HCT116 (cell line): ENCODE measurements around the gene ADPRHL1. TPM values are rescaled to one million over a fixed set of nuclear protein-coding genes. Genes with fewer than 3 reads are reported as not detected.

Experiments used
- ATAC-seq: fragments of 200-7000 bp; cut with Tn5 transposase; 2 replicates; pipeline ENCODE4 v1.9.1; 2020; ENCODE audit warnings: mild to moderate bottlenecking, moderate library complexity
- BruUV-seq: library from RNA; stranded (reverse); fragments of 400-500 nt; replicated peaks from 2 replicates; lab custom pipeline; 2021; lab: Mats Ljungman, UMichigan
- CTCF ChIA-PET: fragments of 300-600 bp; sonication (Branson Sonifier 250); formaldehyde crosslinking; loops from one replicate; lab custom pipeline; 2021; ENCODE audit warnings: antibody characterized with exemption; lab: Charles Lee
- POLR2A ChIA-PET: fragments of 300-600, 350-600 bp; sonication (Branson Sonifier 250); formaldehyde crosslinking; loops from one replicate; lab custom pipeline; 2021; ENCODE audit warnings: antibody characterized with exemption; lab: Charles Lee
- RAD21 ChIA-PET, 2 experiments: fragments of 300-600 bp; sonication (Branson Sonifier 250); formaldehyde crosslinking; loops; one replicate each; lab custom pipeline; 2023; ENCODE audit warnings: low total read pairs in 2 of 2; ENCODE audit not compliant: uncharacterized antibody in 2 of 2, unreplicated experiment in 2 of 2, low non-redundant PET in 1 of 2; lab: Charles Lee
- DNase-seq: peaks from one replicate; pipeline ENCODE4 v3.0.0-alpha.2; 2010; ENCODE audit warnings: low read depth, low spot score
- H2AFZ ChIP-seq: fragments of 200-600 bp; shearing (Covaris generic), sonication (generic); 2 replicates; pipeline ENCODE4 v1.6.1; 2017; ENCODE audit warnings: low read depth, mixed run types, mixed read lengths, antibody characterized with exemption, low read length; ENCODE audit not compliant: poor library complexity, severe bottlenecking
- H3K27ac ChIP-seq: 2 replicates; pipeline ENCODE4 v1.5.1; 2012; ENCODE audit warnings: low read depth, low read length
- H3K27me3 ChIP-seq: fragments of 200-600 bp; sonication (generic); 2 replicates; pipeline ENCODE4 v1.6.1; 2016; ENCODE audit warnings: mixed run types, low read length, mixed read lengths; ENCODE audit not compliant: insufficient read depth
- H3K36me3 ChIP-seq, 2 experiments: fragments of 200-500 bp in 1 of 2; fragments of 200-600 bp in 1 of 2; sonication (Bioruptor generic) in 1 of 2; sonication (generic) in 1 of 2; 2 replicates each; pipeline versions ENCODE4 v1.5.1 to v1.6.1; 2014 to 2016; ENCODE audit warnings: low read length in 2 of 2, inconsistent platforms in 1 of 2, mixed read lengths in 1 of 2, mixed run types in 1 of 2; ENCODE audit not compliant: insufficient read depth in 2 of 2, control insufficient read depth in 1 of 2
- H3K4me1 ChIP-seq, 2 experiments: fragments of 200-600 bp in 1 of 2; sonication (generic) in 1 of 2; 2 replicates each; pipeline versions ENCODE4 v1.5.1 to v1.6.1; 2012 to 2017; ENCODE audit warnings: low read length in 2 of 2, inconsistent platforms in 1 of 2, mild to moderate bottlenecking in 1 of 2, mixed read lengths in 1 of 2, mixed run types in 1 of 2, moderate library complexity in 1 of 2; ENCODE audit not compliant: insufficient read depth in 2 of 2, control insufficient read depth in 1 of 2
- H3K4me2 ChIP-seq: fragments of 200-600 bp; sonication (generic); 2 replicates; pipeline ENCODE4 v1.6.1; 2017; ENCODE audit warnings: mixed run types, low read length, mixed read lengths
- H3K4me3 ChIP-seq, 2 experiments: fragments of 200-600 bp in 1 of 2; sonication (generic) in 1 of 2; replicated peaks in 1 of 2; 2 replicates each; pipeline ENCODE4 v1.5.1; 2011 to 2016; ENCODE audit warnings: low read length in 2 of 2, control low read depth in 1 of 2, low read depth in 1 of 2, mild to moderate bottlenecking in 1 of 2, mixed read lengths in 1 of 2, mixed run types in 1 of 2
- H3K79me2 ChIP-seq: fragments of 200-600 bp; sonication (generic); 2 replicates; pipeline ENCODE4 v1.6.1; 2017; ENCODE audit warnings: mild to moderate bottlenecking, mixed run types, low read length, moderate library complexity, mixed read lengths; ENCODE audit not compliant: insufficient read depth
- H3K9ac ChIP-seq: fragments of 200-600 bp; sonication (generic); 2 replicates; pipeline ENCODE4 v1.6.1; 2016; ENCODE audit warnings: low read length, mixed read lengths
- H3K9me2 ChIP-seq: fragments of 200-600 bp; sonication (generic), shearing (Covaris generic); 2 replicates; pipeline ENCODE4 v1.6.1; 2017; ENCODE audit warnings: mixed run types, mild to moderate bottlenecking, moderate library complexity; ENCODE audit not compliant: insufficient read depth
- H3K9me3 ChIP-seq, 2 experiments: fragments of 200-500 bp in 1 of 2; fragments of 200-600 bp in 1 of 2; sonication (Bioruptor generic) in 1 of 2; sonication (generic) in 1 of 2; 2 replicates each; pipeline ENCODE4 v1.6.1; 2014 to 2017; ENCODE audit warnings: low read length in 2 of 2, mixed read lengths in 2 of 2, inconsistent platforms in 1 of 2, low read depth in 1 of 2, mild to moderate bottlenecking in 1 of 2, mixed run types in 1 of 2, moderate library complexity in 1 of 2; ENCODE audit not compliant: control insufficient read depth in 1 of 2, insufficient read depth in 1 of 2
- H4K20me1 ChIP-seq: fragments of 200-600 bp; sonication (generic), shearing (Covaris generic); 2 replicates; pipeline ENCODE4 v1.6.1; 2017; ENCODE audit warnings: mixed run types, mild to moderate bottlenecking, moderate library complexity; ENCODE audit not compliant: insufficient read depth
- CBX3 ChIP-seq: IDR thresholded peaks from 2 replicates; pipeline ENCODE4 v1.6.1; 2012; ENCODE audit warnings: low read depth
- CEBPB ChIP-seq: IDR thresholded peaks from 2 replicates; pipeline ENCODE4 v1.6.1; 2012; ENCODE audit warnings: low read depth
- EZH2 ChIP-seq: fragments of 200-600 bp; sonication (generic); IDR thresholded peaks from 2 replicates; pipeline ENCODE4 v1.6.1; 2017; ENCODE audit warnings: antibody characterized with exemption, mixed run types
- EZH2phosphoT487 ChIP-seq: fragments of 200-600 bp; IDR thresholded peaks from 2 replicates; pipeline ENCODE4 v1.6.1; 2018; ENCODE audit warnings: antibody characterized with exemption, borderline replicate concordance
- FOSL1 ChIP-seq: IDR thresholded peaks from 2 replicates; pipeline ENCODE4 v1.6.1; 2012; ENCODE audit warnings: low read depth
- JUND ChIP-seq: IDR thresholded peaks from 2 replicates; pipeline ENCODE4 v1.6.1; 2012
- TCF7L2 ChIP-seq: IDR thresholded peaks from 2 replicates; pipeline ENCODE4 v1.7.0; 2011; ENCODE audit warnings: borderline replicate concordance, inconsistent platforms; ENCODE audit not compliant: insufficient read depth, insufficient read length; ENCODE audit errors: extremely low read depth
- ZBTB33 ChIP-seq: IDR thresholded peaks from 2 replicates; pipeline ENCODE4 v1.6.1; 2011; ENCODE audit warnings: mild to moderate bottlenecking, low read length, moderate library complexity; ENCODE audit not compliant: insufficient replicate concordance; ENCODE audit errors: extremely low read depth
- intact Hi-C: fragments of 100-400 bp; cut with micrococcal nuclease; formaldehyde crosslinking; loops from 2 replicates; pipeline ENCODE4 v1.10.0; 2022
- total RNA-seq: library from RNA; stranded (reverse); gene quantifications from one replicate; pipeline ENCODE4 v1.2.1, GENCODE V29; 2021; ENCODE audit not compliant: unreplicated experiment

Gene ADPRHL1
- total RNA-seq, 1 experiment from 2014 or later, result 12.6 TPM

GRCh38 chr13:113474179-113474578 lies 20.9 kb upstream of the ADPRHL1 start:
- ChIA-PET CTCF (no interaction called here), RAD21 (no interaction called here), POLR2A (no interaction called here)
- DNase-seq (no peak), ATAC-seq (no peak)
- H3K27ac ChIP-seq, result no peak overlapping the region
- no peaks in the 10 kb centered on the region for H3K9me2 ChIP-seq
- H3K4me1 ChIP-seq, result no peaks in the 10 kb centered on the region
- intact Hi-C loops, result no loop called here
- no peaks in the 10 kb centered on the region for H3K9me3 ChIP-seq
- BruUV-seq, result no TSS peak
- TF ChIP-seq CEBPB (no peak), ZBTB33 (no peak), FOSL1 (no peak), CBX3 (no peak), TCF7L2 (no peak), EZH2 (no peak), EZH2phosphoT487 (no peak), JUND (no peak)
- no peaks in the 10 kb centered on the region for H3K27me3 ChIP-seq
- peaks cover 5 to 27% of the 10 kb centered on the region in 2 experiments; a peak in 3 of 4 replicates for H3K36me3 ChIP-seq
- H4K20me1 ChIP-seq, result no peaks in the 10 kb centered on the region
- H3K4me2 ChIP-seq, result no peak overlapping the region
- peaks cover 17% of the 10 kb centered on the region; the same call in 1 of the 2 replicates for H3K79me2 ChIP-seq
- no peak overlapping the region for H3K9ac ChIP-seq
- no peak overlapping the region for H3K4me3 ChIP-seq
- no peak overlapping the region for H2AFZ ChIP-seq
